HG03097 (cell line): ENCODE measurements around the gene OR6J1.
"Not testable (repeated sequence)": the region's sequence is repeated elsewhere in the genome, so short reads cannot be mapped to it uniquely, and the experiment has no call there.

Experiments
- ATAC-seq: cut with Tn5 transposase; IDR thresholded peaks from one replicate; pipeline ENCODE4 v1.9.1; 2021; ENCODE audit not compliant: unreplicated experiment, low FRiP score

OR6J1 gene

DNA sequence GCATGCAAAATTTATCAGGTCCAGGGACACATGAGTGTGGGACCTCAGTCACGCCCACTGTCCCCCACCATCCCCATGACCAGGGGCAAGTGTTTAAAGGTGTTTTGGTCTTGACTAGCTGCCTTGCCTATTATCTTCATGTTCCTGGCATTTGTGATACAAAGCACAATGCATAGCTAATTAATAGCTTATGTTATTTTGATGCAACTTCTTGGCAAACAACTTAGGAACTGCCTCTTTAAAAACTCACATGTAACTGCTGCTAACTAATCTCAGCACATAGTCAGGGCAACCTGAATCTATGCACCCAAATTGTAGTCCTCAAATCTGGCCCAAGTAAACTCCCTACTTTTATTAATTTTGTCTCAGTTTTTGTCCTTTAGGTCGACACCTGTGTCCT is 7.4 kb upstream of the OR6J1 start:
- no peak for ATAC-seq

- no peak for ATAC-seq
Observed at GRCh38 chr14:22650960-22651521, 6.9 kb upstream of the OR6J1 start.

DNA sequence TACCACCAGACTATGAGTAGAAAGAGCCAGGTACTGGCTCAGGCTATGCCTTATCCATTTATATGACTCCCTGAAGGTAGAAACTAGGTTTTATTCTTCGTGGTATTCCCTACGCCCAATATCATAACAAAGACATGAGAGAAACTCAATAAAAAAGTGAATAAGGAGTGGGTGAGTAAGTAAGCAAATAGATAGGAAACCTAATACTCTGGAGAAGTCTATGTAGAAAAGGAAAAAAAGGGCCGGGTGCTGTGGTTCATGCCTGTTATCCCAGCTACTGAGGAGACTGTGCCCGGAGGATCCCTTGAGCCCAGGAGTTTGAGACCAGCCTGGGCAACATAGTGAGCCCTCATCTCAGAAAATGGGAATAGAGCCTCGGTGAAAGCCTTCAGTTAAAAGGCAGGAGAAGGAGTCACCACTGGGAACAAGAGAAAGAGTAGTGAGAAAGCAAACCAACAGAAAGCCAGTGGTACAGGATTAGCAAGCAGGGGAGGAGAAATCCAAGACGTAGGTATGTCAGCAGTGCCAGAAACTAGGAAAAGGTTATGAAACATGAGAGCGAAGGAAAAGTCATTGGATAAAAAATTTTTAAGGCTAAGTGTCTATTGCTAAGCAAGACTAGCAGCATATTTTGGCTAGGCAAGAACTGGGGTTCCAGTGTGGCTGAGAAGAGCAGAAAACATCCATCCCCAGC is 6.0 kb upstream of the OR6J1 start:
- ATAC-seq: no peak

- ATAC-seq: no peak
Observed at GRCh38 chr14:22648506-22648905, 4.4 kb upstream of the OR6J1 start.

DNA sequence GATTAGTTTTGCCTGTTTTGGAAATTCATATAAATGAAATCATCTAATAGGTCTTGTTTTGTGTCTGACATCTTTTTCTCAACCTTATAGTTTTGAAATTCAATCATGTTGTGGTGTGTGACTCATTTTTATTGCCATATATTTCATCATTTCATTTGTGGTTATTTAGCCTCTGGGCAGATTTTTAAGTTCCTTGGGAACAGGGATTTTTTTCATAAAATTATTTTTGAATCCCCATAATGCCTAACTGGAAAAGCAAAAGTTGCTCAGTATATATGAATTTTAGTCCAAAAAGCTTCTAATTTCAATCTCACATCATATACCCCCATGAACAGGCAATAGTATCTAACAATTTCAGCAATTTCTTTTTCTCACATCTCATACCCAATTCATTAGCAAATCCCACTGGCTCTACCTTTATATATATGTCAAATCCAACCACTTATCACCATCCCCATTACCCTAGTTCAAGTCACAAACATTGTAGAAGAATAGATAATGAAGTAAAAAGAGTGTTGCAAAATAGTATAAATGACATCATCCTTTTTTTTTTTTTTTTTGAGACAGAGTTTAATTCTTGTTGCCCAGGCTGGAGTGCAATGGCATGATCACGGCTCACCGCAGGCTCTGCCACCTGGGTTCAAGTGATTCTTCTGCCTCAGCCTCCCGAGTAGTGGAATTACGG is 2.6 kb upstream of the OR6J1 start:
- no peak for ATAC-seq

DNA sequence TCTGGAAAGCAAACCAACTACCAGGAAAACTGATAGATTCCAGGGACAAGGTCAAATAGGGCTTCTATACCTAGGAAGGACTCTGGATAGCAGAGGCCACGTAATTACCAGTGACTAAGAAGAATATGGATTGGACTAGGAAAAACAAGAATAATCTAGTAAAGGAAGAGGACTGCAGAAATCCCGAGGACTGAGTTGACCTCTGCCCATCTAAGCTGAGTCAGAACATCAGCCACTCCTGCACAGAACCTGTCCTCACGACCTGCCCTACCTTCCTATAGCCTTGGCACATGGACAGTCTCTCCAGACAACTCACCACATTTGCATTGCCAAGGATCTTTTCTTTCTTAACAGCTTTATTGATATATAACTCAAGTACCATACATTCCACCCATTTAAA is 2.3 kb downstream of the OR6J1 start:
- no peak for ATAC-seq

GRCh38 chr14:22640192-22640591 is 4.0 kb downstream of the OR6J1 start:
- no peak for ATAC-seq

- ATAC-seq: not testable (repeated sequence)
Observed at GRCh38 chr14:22635980-22636379, 8.2 kb downstream of the OR6J1 start.

DNA sequence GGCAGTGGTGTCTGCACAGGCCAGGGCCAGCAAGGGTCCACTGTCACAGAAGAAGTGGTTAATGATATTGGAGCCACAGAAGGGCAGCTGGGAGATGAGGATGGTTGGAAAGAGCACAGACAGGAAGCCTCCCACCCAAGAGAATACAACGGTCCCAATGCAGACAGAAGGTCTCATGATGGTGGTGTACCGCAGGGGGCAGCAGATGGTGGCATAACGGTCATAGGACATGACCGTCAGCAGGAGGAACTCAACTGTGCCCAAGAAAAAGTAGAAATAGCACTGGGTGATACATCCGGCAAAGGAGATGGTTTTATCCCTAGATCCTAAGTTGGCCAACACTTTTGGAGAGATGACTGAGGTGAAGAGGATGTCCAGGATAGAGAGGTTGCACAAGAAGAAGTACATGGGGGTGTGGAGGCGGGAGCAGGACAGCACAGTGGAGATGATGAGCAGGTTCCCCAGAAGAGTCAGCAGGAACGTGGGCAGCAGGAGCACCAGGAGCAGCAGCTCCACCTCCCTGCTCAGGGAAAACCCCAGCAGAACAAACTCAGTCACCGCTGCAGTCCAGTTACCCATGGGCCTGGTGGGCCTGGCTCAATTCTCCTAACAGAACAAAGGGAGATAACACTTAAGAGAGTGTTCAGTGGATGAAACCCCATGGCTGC is 9.8 kb downstream of the OR6J1 start:
- no peak for ATAC-seq

GRCh38 chr14:22630486-22630885 is 13.7 kb downstream of the OR6J1 start:
- no peak for ATAC-seq

DNA sequence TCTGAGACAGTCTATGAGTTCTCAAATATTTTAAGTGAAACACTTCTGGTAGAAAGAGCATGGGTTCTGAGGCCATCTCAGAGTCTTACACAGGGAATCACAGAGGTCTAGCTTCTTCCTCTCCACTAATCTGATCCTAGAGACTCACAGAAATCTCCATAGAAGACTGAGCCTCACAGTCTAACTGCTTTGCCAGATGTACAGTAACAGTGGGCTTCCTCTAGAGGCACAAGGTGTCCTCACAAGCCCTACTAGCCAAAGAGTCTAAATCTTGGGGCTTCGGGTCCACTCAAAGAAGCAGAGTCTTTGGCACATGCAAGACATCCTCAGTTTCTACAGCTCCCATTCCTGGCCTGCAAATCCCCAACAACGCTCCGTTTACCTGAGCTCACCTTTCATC is 14.1 kb downstream of the OR6J1 start:
- ATAC-seq: no peak

GRCh38 chr14:22629361-22629760 is 14.8 kb downstream of the OR6J1 start:
- no peak for ATAC-seq

- no peak for ATAC-seq
Observed at GRCh38 chr14:22627506-22628263, 16.5 kb downstream of the OR6J1 start.

GRCh38 chr14:22626590-22626989 is 17.6 kb downstream of the OR6J1 start:
- ATAC-seq: no peak

DNA sequence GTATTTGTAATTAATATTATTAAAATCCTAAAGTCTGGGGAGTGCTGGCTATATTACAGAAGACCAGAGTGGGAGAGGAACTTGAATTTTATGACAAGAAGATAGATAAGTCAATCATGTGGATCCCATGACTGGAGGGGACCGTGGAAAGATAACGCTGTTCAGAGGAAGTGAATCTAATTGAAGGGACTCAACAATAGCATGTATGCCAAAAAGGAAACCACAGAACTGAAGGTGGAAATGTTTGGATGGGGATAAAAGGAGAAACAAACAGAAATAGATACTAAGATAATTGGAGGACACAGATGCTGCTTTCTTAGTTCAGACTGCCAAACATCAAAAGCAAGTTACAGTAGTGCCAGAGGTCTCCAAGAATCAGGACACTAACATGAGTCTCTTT is 21.1 kb downstream of the OR6J1 start:
- no peak for ATAC-seq

- no peak for ATAC-seq
Observed at GRCh38 chr14:22622255-22622654, 21.9 kb downstream of the OR6J1 start.

DNA sequence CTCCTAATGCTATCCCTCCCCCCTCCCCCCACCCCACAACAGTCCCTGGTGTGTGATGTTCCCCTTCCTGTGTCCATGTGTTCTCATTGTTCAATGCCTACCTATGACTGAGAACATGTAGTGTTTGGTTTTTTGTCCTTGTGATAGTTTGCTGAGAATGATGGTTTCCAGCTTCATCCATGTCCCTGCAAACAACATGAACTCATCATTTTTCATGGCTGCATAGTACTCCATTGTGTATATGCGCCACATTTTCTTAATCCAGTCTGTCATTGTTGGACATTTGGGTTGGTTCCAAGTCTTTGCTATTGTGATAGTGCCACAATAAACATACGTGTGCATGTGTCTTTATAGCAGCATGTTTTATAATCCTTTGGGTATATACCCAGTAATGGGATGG is 28.4 kb downstream of the OR6J1 start:
- ATAC-seq: not testable (repeated sequence)

GRCh38 chr14:22614240-22614799 is 29.8 kb downstream of the OR6J1 start:
- no peak for ATAC-seq

DNA sequence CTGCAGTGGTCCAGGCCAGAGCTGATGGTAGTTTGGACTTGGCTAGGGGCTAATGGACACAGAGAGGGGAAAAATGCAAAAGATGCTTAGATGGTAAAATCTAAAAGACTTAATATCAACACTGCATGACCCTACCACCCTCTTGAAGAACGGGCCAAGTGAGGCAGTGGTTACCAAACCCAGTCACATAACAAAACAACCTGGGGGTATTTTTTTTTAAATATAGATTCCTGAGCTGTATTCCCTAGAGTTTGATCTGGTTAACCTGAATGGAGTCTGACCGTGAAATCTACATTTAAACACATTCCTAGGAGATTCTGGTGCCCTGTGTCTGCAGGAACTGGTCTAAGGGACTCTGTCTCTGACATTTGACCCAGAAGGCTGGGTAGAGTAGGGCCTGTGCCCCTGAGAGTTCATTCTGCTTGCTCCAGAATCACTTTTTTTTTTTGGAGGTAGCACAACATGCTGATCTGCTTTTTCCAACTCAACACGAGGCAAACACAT is 30.4 kb downstream of the OR6J1 start:
- no peak for ATAC-seq

DNA sequence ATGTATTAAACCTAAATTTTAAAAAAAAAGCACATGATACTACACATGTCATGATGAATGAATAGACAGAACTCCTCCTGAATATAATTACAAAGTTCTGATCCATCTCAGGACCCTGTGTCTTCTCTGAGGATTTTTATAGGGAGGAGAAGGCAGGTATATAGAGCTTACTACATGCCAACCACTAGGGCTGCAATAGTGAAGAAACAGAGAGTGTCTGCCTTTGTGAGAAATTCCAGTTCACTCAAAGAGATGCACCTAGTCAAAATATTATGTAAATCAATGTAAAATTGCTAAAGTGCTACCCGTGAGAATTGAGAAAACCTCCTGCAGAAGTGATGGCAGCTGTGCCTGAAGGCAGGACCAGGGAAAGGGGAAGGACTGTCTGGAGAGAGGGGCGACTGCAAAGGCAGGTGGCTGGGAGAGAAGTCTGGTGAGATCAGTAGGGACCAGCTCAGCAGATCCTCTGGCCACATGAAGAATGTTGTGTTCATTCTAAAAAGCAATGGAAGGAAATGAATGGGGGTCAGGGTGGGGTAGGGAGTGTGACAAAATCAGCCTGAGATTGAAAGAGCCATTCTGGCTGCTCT is 31.0 kb downstream of the OR6J1 start:
- ATAC-seq: no peak
